GM18507 (cell line): ENCODE results near the gene RPTOR.

Source experiments
- DNase-seq: peaks from one replicate; pipeline ENCODE4 v3.0.0; 2011; ENCODE audit warnings: low read depth; ENCODE audit not compliant: insufficient read length; ENCODE audit errors: extremely low spot score
- FAIRE-seq: peaks from 2 replicates; lab custom pipeline; 2011; peaks lifted over from hg19 to GRCh38; lab: Jason Lieb, UNC

RPTOR gene

DNA sequence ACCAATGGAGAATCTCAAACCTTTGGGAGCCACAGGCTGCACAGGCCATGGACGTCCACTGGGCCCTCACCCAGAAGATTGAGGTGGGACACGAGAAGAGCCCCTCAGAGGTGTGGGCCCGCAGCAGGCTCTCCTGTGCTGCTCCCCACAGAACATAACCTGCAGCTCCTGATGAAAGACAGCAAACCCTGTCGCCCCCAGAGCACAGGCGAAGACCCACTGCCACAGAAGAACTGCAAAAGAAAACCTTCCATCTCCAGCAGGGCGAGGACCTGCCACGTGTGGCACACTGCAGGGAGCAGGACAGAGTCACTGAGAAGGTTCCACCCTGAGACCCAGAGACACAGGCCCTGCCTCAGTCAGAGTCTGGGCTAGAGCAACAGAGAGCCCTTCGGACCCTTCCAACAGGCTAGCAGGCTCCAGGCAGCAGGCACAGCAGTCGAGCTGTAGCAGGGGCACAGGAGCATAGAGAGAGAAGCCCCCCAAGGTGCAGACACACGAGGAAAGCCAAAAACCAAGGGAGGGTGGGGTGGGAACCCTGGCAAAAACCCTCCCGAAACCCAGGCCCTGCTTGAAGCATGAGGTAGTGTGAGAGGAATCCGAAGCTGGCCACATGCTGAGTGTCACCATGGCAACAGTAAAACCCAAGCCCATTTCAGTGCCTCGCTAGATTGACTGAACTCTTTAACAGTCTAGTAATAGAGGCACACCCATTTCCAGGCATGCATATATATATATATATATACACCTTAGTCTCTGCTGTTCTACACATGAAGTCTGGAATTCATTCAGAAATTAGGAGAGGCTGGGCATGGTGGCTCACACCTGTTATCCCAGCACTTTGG, 387.0 kb downstream of the RPTOR start:
- DNase-seq: no peak
- FAIRE-seq: no peak

DNA sequence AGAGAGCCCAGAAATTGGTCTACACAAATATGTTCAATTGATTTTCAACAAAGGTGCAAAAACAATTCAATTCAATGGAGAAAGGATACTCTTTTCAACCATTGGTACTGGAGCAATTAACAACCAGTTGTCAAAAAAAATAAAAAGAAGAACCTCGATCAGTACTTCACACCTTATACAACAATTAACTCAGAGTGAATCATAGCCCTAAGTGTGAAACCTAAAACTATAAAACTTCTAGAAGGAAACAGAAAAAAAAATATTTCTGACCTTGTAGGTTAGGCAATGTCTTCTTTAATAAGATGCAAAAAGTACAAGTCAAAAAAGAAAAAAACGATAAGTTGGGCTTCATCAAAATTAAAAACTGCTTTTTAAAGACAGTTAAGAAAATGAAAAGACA, 390.9 kb downstream of the RPTOR start:
- FAIRE-seq (no peak), DNase-seq (no peak)

DNA sequence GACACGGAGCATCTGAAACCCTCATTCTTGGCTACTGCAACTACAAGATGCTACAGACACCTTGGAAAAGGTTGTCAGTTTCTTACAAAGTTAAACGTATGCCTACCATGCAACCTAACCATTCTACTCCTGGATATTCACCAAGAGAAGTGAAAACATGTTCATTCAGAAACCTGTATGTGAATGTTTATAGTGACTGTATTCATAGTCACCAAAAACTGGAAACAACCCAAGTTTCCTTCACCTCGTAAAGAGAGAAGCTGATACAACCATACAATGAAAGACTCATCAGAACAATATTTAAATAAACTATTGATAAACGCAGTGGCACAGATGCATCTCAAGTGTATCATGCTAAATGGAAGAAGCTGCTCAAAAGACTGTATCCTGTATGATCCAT, 391.6 kb downstream of the RPTOR start:
- DNase-seq (no peak), FAIRE-seq (no peak)

DNA sequence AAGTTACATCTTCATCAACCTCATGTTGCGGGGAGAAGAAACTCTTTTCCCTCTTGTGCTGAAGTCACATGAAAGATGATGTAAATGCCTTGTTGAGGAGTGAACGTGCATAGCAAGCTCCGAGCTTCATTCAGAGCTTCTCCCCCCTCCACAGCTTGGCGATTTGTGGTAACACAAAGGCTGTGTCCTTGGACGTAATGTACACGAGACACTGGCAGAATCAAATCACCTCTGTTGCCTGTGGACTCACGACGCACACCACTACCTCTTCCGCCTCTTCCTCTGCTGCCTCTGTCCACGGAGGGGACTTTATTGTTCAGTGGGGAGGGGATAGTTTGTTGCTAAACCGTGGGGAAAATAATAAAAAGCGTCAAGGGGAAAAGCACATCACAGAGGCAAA, 392.1 kb downstream of the RPTOR start:
- no peak for FAIRE-seq
- DNase-seq: no peak

DNA sequence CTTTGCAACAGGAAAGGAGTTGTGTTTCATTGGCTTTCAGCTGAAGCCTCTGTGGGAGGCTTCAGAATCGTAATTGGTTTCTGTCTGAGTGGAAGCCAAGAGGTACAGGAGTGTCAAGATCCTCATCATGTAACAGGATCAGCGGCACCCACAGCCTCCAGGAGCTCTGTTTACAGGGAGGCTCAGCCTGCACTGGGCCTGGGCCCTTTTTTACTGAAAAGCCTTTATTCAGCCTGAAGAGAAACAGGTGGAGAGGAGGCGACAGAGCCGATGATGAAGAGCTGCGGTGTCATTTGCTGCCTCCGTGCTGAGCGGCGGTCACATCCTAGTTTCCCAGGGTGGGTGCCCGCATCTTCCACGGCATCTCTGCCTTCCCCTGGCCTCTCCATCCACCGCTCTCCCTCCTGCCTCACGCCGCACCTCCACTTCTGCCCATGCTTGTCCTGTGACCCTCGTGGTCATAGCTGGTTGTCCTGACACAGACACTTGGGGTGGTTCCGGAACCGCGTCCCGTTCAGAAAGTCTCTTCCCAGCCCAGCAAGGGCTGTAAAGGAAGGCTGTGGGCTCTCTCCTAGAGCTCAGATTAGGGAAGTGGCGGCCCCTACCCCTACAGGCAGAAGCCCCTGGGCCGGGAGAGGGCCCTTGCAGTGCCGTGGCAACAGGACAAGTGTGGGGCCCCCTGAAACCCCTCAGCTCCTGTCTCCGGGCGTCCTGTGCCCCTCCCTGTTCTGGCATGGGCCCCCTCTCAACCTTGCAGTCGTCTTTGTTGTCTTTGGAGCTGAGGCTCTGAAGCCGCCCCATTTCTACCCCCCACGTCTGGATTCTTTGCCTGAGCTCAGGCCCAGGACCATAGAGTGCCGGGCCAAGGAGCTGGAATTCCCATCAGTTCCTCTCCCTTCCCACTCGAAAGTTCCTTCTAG, 393.1 kb downstream of the RPTOR start:
- no peak for FAIRE-seq
- DNase-seq: no peak

DNA sequence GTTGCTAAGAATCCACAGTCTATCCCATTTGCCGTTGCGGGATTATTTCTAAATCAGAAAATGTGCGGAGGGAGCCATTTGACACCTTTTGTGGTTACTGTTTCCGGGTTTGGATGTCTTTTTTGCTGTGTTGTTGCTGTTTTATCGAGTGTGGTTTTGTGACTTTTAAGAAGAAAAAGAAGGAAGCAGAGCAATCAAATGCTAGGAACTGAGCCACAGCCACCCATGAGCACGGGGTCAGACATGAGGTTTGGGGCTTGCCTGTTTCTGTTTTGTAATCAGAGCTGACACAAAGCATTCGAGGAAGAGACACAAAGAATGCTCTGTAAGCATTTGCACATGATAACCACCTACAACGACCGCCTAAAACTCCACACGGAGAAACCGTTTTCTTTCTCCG, 393.9 kb downstream of the RPTOR start:
- no peak for FAIRE-seq
- no peak for DNase-seq

DNA sequence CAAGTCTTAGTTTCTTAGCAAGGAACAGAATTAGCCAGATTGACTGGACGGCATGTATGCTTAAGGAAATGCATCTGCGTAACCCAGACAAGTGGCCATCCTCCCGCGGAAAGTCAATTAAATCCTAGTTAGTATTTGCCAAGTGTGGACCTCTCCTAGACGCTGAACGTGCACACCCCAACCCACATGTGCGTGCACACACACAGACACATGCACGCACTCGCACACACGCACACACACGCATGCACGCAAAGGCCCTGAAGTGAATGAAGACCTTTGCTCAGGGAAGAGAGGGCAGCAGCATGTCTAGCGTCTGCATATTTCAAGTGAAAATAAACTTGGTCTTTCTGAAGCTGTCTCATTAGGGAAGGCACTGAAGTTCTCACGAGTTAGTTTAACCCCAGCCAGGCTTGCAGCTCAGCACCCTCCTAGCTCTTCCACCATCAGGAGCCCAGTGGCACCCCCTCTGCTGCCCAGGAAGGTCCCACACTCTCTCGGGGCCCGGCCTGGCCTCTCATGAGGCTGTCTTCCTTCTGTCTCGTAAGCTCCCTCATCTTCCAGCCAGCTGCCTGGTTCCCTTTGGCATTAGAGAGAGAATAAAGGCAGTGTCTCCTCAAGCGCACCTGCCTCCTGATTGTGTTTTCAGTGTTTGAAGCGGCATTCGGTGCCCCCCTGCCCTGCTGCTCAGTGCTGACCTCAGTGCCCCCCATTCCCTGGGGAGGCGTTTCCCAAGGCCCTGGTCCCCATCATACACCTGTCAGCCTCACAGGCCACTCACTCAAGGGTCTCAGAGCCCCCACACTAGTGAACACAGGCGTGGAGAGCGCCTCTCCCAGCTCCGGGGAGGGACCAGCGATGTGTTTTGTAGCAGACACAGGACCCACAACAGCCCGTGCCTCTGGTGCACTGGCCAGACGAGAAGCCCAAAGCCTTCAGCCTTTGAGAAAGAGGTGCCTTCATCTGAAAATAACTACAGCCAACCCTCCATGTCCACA, 394.8 kb downstream of the RPTOR start:
- FAIRE-seq: no peak
- no peak for DNase-seq

DNA sequence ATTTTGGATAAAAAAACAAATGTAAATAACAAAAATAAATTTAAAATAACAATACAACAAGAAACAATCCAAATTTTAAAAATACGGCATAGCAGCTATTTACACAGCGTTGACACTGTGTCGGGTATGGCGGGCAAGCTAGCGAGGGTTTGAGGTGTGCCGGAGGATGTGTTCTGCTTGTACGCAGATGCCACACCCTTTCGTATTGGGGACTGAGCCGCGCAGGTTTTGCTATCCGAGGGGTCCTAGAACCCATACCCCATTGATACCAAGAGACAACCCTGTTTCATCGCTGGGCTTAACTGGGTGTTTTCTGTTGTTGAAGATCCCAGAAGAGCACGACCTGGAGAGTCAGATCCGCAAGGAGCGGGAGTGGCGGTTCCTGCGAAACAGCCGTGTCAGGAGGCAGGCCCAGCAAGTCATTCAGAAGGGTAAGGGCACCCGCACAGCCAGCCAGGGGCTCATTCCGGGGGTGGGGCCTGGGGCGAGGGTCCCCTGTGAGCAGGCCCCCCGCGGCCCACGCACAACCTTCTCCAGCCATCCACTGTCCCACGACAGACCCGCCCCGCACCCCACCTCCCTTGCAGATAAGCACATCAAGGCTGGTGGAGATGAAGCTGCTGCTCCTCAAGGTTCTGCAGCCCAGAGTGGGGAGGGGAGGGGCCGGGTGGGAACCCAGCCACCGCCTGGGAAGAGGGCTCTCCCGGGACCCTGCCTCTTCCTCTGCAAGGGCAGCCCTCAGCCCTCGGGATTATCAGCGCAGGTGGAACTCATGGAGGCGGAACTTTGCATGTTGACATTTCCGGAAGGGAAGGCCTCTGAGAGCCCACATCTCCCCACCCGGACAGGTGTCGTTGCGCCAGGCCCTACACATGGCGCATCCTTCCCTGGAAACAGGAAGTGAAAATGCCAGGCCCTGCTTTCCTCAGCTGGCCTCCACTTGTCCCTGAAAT, 395.8 kb downstream of the RPTOR start:
- DNase-seq (no peak), FAIRE-seq (no peak)

DNA sequence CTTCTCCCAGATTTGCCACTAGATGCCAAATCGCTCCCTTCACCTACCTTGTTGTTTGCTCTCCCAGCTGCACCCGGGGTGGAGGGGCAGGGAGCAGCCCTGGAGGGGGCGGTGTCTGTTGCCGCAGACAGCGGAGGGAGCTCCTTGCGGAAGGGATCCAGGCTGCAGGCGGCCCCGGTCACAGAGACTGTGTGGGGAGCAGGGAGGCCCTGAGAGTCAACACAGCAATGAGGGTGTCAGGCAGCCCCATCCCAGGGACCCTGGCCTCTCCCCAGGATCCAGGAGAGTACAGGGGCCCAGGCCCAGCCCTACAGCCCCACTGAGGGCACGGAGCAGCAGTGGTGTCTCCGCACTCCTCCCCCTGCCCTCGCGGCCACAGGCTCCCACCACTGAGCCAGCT, 396.5 kb downstream of the RPTOR start:
- no peak for FAIRE-seq

DNA sequence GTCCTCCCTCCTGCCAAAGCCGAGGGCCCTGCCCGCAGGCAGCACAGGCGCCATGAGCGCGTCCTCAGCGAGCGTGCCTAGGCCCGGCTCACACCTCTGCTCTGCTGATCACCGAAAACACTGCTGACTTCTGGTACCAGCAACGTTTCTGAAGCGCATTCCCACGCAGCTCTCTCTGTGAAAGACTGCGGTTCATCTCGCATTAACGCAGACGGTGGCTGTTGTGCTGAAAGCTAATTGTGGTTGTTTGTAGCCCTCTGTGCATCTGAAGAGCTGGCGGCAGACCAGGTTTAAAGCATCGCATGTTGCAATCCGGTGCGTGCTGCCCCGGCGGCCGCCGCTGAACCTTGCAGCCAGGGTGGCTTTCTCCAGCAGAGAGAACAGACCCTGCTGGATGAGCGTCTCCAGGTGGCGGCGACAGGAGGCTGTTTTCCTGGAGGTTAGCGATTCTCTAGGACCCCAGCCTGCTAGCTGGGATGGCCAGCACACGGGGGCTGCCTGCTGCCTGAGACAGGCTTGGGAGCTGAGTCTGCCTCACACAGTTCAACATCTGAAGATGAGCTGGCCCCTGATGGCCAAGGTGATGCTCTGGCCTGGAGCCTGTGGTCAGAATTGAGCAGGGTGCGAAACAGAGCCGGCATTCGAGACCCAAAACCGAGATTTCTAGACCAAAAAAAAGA, 397.2 kb downstream of the RPTOR start:
- DNase-seq (no peak), FAIRE-seq (no peak)

More for the DNA sequence above, 396.5 kb downstream of the RPTOR start:
- DNase-seq: no peak

DNA sequence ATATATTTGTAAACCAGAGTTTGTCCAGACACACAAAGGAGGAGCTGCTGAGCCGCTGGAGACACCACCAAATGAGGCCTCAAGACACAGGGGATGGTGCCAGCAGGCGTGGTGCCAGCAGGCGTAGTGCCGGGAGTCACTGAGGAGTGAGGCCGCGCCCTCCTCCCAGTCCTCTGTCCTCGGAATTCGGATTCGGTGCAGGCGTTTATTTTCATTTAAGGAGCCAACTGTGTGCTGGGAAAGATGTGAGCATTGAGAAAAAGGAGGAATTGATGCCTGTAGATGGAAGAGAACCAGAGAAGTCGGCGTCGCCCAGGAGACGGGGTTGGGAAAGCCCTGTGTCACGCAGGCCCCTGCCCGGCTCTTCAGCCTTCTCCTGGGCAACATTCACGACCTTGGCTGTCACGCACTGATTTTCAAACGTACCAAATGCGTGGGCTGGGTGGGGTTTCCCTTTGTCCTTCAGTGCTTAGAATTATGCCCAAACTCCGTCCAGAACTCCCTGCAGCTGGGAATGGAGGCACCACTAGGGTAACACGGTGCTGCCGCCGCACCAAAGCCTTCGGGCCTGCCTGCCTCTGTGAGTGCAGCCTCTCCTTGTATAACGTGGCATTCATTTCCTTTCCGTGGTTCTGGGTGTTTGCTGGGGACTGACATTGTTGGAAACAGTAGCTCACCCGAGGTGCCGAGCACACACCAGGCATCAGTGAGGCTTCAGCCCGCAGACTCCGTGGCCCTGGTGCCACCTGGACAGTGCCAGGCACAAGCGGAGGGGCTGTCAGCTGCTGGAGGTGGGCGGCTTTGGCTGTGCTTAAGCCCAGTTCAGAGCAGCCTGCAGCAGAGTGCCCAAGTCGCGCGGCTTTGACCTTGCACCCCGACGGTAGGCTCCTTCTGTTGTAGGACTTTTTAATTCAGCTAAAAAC, 398.0 kb downstream of the RPTOR start:
- no peak for DNase-seq
- FAIRE-seq: no peak

DNA sequence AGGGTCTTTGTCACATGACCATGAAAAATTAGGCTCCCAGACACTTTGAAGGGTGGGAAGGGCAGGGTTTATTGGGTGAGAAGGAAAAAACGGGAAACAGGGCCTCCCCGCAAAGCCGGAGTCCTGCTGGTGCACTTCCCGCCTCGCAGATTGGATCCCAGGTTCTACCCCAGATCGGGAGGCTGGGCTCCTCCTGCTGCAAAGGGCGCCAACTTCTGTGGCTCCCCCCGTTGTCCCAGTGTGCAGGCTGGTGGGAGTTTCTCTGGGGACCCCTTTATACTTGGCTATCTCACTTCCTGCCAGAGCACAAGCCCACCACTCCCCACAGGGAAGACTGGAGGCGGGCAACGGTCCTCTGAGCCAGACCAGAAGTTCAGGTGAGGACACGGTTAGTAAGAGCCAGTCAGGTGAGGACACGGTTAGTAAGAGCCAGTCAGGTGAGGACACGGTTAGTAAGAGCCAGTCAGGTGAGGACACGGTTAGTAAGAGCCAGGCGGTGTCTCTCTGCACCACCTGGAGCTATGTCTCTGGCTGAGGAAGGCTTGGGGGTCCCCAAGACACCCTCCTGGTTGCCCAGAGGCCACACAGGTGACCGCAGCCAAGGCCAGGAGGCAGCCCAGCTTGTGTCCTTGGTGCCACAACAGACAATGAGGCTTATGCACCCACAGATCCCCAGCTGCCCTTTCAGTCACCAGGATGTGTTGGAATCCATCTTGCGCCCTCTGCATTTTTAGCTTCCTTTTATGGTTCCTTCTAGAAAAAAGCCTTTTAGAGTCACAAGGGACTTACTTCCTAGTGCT, 398.9 kb downstream of the RPTOR start:
- FAIRE-seq (no peak), DNase-seq (no peak)

DNA sequence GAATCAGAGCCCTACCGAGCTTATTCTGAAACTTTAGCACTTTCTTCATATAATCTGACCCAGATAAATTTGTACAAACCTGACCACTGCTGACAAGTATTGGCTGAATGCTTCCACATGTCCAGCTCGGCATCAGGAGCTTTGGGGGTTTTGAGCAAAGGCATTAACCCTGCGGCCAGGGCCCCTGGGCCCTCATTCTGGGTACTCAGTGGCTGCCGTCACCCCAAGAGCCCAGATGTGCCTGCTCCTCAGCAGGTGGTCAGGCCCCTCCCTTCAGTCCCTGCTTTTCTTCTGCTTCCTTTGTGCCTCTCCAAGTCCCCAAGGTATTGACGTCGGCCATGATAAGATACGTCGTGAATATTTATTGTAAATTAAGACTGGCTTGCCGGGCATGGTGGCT, 399.7 kb downstream of the RPTOR start:
- FAIRE-seq (no peak), DNase-seq (no peak)

DNA sequence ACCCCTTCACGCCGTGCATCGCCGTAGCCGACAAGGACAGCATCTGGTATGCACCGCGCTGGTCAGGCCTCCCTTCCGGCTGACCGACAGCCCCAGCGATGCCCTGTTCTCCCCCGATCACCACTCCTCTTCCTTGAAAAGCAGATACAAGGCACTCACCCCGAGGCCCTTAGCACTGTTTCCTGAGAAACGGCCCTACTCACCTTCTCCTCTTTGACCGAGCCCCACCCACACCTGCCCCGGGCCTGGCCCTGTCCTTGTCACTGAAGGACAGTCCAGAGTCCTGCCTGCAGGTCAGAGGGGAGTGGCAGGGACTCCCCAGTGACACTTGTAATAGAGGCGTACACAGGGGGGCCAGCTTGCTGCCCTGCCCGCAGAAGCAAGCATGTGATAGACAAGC, 401.1 kb downstream of the RPTOR start:
- DNase-seq: no peak
- FAIRE-seq: no peak

DNA sequence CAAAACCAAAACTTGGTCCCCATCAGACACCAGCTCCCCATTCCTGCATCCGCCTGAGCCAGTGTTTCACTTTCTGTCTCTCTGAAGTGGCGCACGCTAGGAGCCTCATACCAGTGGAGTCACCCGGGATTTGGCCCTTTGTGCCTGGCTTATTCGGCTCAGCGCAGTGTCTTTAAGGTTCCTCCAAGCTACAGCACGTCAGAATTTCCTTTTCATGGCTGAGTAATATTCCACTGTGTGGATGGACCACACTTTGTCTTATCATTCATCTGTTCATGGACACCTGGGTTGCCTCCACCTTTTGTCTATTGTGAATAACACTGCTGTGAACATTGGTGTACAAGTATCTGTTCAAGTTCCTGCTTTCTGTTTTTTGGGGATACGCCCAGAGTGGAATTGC, 401.8 kb downstream of the RPTOR start:
- no peak for DNase-seq

More for the DNA sequence above, 401.8 kb downstream of the RPTOR start:
- FAIRE-seq: no peak
